Naive thymus-derived CD4-positive, alpha-beta T cell (primary cell): Measurements from ENCODE around the gene F3. TPM values are rescaled to one million over a fixed set of nuclear protein-coding genes. Genes with fewer than 3 reads are reported as not detected.

ENCODE experiments used
- ATAC-seq: fragments of 150-1000 bp; cut with Tn5 transposase; 2 replicates; pipeline ENCODE4 v1.10.0; 2021; ENCODE audit warnings: mild to moderate bottlenecking, moderate library complexity
- CTCF ChIA-PET: fragments of 350-600 bp; sonication (Branson Sonifier 250); formaldehyde crosslinking; loops from one replicate; lab custom pipeline; 2021; ENCODE audit warnings: antibody characterized with exemption; lab: Charles Lee
- POLR2A ChIA-PET: fragments of 350-600 bp; sonication (Branson Sonifier 250); formaldehyde crosslinking; loops from one replicate; lab custom pipeline; 2021; ENCODE audit warnings: antibody characterized with exemption, inconsistent platforms; lab: Charles Lee
- DNase-seq, 9 donors: peaks; one replicate each; pipeline versions ENCODE4 v3.0.0 to v3.0.0-alpha.2; 2020 to 2022; ENCODE audit warnings: mixed read lengths in 1 of 9
- H3K27ac ChIP-seq: one replicate; pipeline ENCODE4 v1.7.0; 2013; ENCODE audit warnings: mild to moderate bottlenecking, low read depth, low read length, moderate library complexity
- H3K27me3 ChIP-seq, 2 donors: one replicate each; pipeline ENCODE4 v1.7.0; 2013; ENCODE audit warnings: low read length in 2 of 2, mild to moderate bottlenecking in 2 of 2, moderate library complexity in 2 of 2; ENCODE audit not compliant: control insufficient read depth in 2 of 2, insufficient read depth in 2 of 2
- H3K36me3 ChIP-seq, 3 experiments: 1 replicate in 2 of 3; 2 replicates in 1 of 3; pipeline ENCODE4 v1.7.0; 2013; ENCODE audit warnings: low read length in 3 of 3, mild to moderate bottlenecking in 3 of 3, moderate library complexity in 1 of 3; ENCODE audit not compliant: insufficient read depth in 3 of 3, control insufficient read depth in 2 of 3
- H3K4me1 ChIP-seq, 2 donors: one replicate each; pipeline ENCODE4 v1.7.0; 2013; ENCODE audit warnings: low read length in 2 of 2, mild to moderate bottlenecking in 2 of 2, moderate library complexity in 1 of 2; ENCODE audit not compliant: control insufficient read depth in 2 of 2, insufficient read depth in 2 of 2
- H3K4me3 ChIP-seq: 2 replicates; pipeline ENCODE4 v1.7.0; 2013; ENCODE audit warnings: mild to moderate bottlenecking, low read length
- H3K9me3 ChIP-seq, 3 experiments: 1 replicate in 2 of 3; 2 replicates in 1 of 3; pipeline ENCODE4 v1.7.0; 2013; ENCODE audit warnings: low read length in 3 of 3; ENCODE audit not compliant: control insufficient read depth in 2 of 3
- H3K27ac Mint-ChIP-seq, 9 donors: one replicate each; pipeline ENCODE4 v1.8.0; 2020 to 2022; ENCODE audit warnings: mixed read lengths in 9 of 9, mild to moderate bottlenecking in 8 of 9, moderate library complexity in 5 of 9, inconsistent platforms in 2 of 9
- H3K27me3 Mint-ChIP-seq, 5 donors: one replicate each; pipeline ENCODE4 v1.8.0; 2021 to 2022; ENCODE audit warnings: mixed read lengths in 5 of 5, mild to moderate bottlenecking in 1 of 5
- H3K36me3 Mint-ChIP-seq, 5 donors: one replicate each; pipeline ENCODE4 v1.8.0; 2020 to 2022; ENCODE audit warnings: mixed read lengths in 5 of 5, mild to moderate bottlenecking in 3 of 5, inconsistent platforms in 1 of 5
- H3K4me1 Mint-ChIP-seq, 7 donors: one replicate each; pipeline ENCODE4 v1.8.0; 2020 to 2022; ENCODE audit warnings: mixed read lengths in 7 of 7, mild to moderate bottlenecking in 3 of 7, inconsistent platforms in 1 of 7
- H3K4me3 Mint-ChIP-seq, 10 donors: one replicate each; pipeline ENCODE4 v1.8.0; 2020 to 2022; ENCODE audit warnings: mild to moderate bottlenecking in 10 of 10, mixed read lengths in 10 of 10, moderate library complexity in 6 of 10, inconsistent platforms in 2 of 10
- H3K9me3 Mint-ChIP-seq, 11 donors: one replicate each; pipeline ENCODE4 v1.8.0; 2020 to 2022; ENCODE audit warnings: mixed read lengths in 11 of 11, mild to moderate bottlenecking in 4 of 11, inconsistent platforms in 1 of 11, moderate library complexity in 1 of 11
- intact Hi-C, 2 donors: fragments of 100-400 bp; cut with micrococcal nuclease; formaldehyde crosslinking; loops; one replicate each; pipeline ENCODE4 v1.15.1; 2023
- polyA plus RNA-seq, 2 donors: library from polyadenylated mRNA; unstranded; fragments of 300-500 nt; fragmentation: Illumina TruSeq; gene quantifications; one replicate each; pipeline ENCODE4 v1.2.3, GENCODE V29; 2021
- total RNA-seq, 6 experiments: library from RNA in 5 of 6; stranded (reverse) in 5 of 6; gene quantifications; 1 replicate in 5 of 6; 2 replicates in 1 of 6; pipeline ENCODE4 v1.2.3 and lab custom pipeline; 2021 to 2026

The F3 gene
- total and polyA plus RNA-seq, 7 experiments from 2014 or later, result 0.69 to 1.7 TPM; not detected in 5

- Histone ChIP-seq H3K27me3 (no peaks in the 10 kb centered on the region), H3K27ac (no peak overlapping the region), H3K4me1 (no peaks in the 10 kb centered on the region), H3K4me3 (no peak overlapping the region), H3K9me3 (no peaks in the 10 kb centered on the region), H3K36me3 (no peaks in the 10 kb centered on the region)
- POLR2A ChIA-PET, result no interaction called here
- peaks cover 0 to 3% (median 0%) of the 10 kb centered on the region in 11 donors for H3K9me3 Mint-ChIP-seq
- H3K36me3 Mint-ChIP-seq, result no peaks in the 10 kb centered on the region
- DNase-seq, result no peak
- no peak overlapping the region for H3K27ac Mint-ChIP-seq
- CTCF ChIA-PET, result no interaction called here
- H3K4me3 Mint-ChIP-seq, result no peak overlapping the region
- intact Hi-C loops, result no loop called here
- H3K4me1 Mint-ChIP-seq, result no peaks in the 10 kb centered on the region
- H3K27me3 Mint-ChIP-seq, result peaks cover 0 to 10% (median 4%) of the 10 kb centered on the region in 5 donors
- ATAC-seq, result no peak
Observed at GRCh38 chr1:94528826-94529225, 12.7 kb downstream of the F3 start.

- CTCF ChIA-PET, result no interaction called here
- ATAC-seq, result no peak
Observed at GRCh38 chr1:94528299-94528698, 13.3 kb downstream of the F3 start.

GRCh38 chr1:94527447-94528031, 14.0 kb downstream of the F3 start:
- H3K9me3 Mint-ChIP-seq, result peaks cover 0 to 3% (median 0%) of the 10 kb centered on the region in 11 donors
- Histone ChIP-seq H3K4me1 (no peaks in the 10 kb centered on the region), H3K27ac (no peak overlapping the region), H3K36me3 (no peaks in the 10 kb centered on the region), H3K4me3 (no peak overlapping the region), H3K9me3 (no peaks in the 10 kb centered on the region), H3K27me3 (no peaks in the 10 kb centered on the region)
- DNase-seq (no peak), ATAC-seq (no peak)
- ChIA-PET CTCF (no interaction called here), POLR2A (no interaction called here)
- intact Hi-C loops, result no loop called here
- H3K27ac Mint-ChIP-seq, result no peak overlapping the region
- no peaks in the 10 kb centered on the region for H3K36me3 Mint-ChIP-seq
- H3K27me3 Mint-ChIP-seq, result peaks cover 0 to 4% (median 0%) of the 10 kb centered on the region in 5 donors
- no peaks in the 10 kb centered on the region for H3K4me1 Mint-ChIP-seq
- H3K4me3 Mint-ChIP-seq, result no peak overlapping the region

More at GRCh38 chr1:94528299-94528698, 13.3 kb downstream of the F3 start:
- no peaks in the 10 kb centered on the region for H3K9me3 ChIP-seq
- H3K4me1 ChIP-seq, result no peaks in the 10 kb centered on the region
- POLR2A ChIA-PET, result no interaction called here
- H3K4me3 ChIP-seq, result no peak overlapping the region
- no peaks in the 10 kb centered on the region for H3K27me3 ChIP-seq
- no peak overlapping the region for H3K4me3 Mint-ChIP-seq
- intact Hi-C loops, result no loop called here
- no peak overlapping the region for H3K27ac Mint-ChIP-seq
- no peak for DNase-seq
- H3K27ac ChIP-seq, result no peak overlapping the region
- no peaks in the 10 kb centered on the region for H3K36me3 ChIP-seq
- peaks cover 0 to 5% (median 4%) of the 10 kb centered on the region in 5 donors for H3K27me3 Mint-ChIP-seq
- H3K9me3 Mint-ChIP-seq, result peaks cover 0 to 3% (median 0%) of the 10 kb centered on the region in 11 donors
- H3K4me1 Mint-ChIP-seq, result no peaks in the 10 kb centered on the region
- H3K36me3 Mint-ChIP-seq, result no peaks in the 10 kb centered on the region

DNA sequence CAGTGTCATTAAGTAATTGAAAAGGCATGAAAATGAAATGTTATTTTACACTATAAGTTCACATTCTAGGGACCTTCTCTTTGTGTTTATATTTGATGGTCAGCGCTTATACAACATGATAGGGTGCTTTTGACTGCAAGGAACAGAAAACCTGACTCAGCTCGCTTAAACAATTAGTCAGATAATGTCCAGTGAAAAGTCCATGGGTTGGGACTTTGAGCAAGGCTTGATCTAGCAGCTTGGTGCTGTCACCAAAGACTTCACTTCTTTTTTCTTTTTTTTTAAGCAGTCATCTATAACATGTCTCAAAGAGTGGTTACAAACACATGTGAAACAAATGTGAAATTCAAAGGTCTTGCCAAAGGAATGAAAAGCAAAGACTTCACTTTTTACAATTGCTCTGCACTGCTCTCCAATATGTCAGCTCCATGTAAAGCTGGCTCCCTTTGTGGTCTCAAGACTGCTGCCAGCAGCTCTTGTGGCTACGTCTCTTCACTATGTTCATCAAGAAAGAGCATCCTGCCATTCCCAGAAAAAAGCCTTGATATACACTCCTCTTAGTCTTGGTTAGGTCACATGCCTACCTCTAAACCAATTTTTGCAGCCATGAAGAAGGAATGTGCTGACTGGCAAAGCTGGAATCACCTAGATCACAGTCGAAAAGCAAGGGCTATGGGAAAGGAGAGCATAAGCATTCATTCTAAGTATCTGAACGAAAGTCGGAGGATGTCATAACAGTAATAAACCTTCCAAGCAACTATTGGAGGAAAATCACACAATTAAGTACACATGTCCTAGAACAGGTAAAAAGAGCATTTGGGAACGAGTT, 15.2 kb downstream of the F3 start:
- no peaks in the 10 kb centered on the region for H3K36me3 ChIP-seq
- H3K36me3 Mint-ChIP-seq, result no peaks in the 10 kb centered on the region
- peaks cover 0 to 3% (median 0%) of the 10 kb centered on the region in 11 donors for H3K9me3 Mint-ChIP-seq
- H3K27me3 ChIP-seq, result no peaks in the 10 kb centered on the region
- H3K4me3 ChIP-seq, result no peak overlapping the region
- intact Hi-C loops, result no loop called here
- H3K27ac Mint-ChIP-seq, result no peak overlapping the region
- H3K27me3 Mint-ChIP-seq, result peaks cover 0 to 4% (median 0%) of the 10 kb centered on the region in 5 donors
- no peak overlapping the region for H3K4me3 Mint-ChIP-seq
- no peaks in the 10 kb centered on the region for H3K9me3 ChIP-seq
- CTCF ChIA-PET, result interaction anchor here (0.6 kb wide), 1 partner anchor 246 kb away, joined by 4 read pairs; no protein-coding TSS in a partner anchor
- H3K27ac ChIP-seq, result no peak overlapping the region
- POLR2A ChIA-PET, result no interaction called here
- H3K4me1 ChIP-seq, result no peaks in the 10 kb centered on the region
- H3K4me1 Mint-ChIP-seq, result no peaks in the 10 kb centered on the region
- DNase-seq (no peak), ATAC-seq (no peak)

DNA sequence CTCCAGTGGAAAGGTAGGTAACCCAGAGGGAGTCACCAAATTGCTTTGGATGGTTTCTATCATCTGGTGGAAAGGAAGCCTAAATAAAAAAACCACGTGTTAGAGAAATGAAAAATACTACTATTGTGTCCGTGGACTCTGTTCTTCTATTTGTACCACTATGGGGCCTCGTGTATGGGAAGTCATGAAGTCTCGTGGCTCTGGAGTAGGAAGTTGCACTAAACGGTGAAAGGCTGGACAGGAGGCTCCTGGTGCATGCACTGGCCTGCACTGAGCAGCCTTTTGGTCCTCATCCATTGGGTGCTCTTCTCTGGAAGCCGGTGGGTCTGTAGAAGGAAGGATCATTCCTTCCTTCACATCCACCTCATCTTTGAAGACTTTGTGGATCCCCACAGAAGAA, 17.0 kb downstream of the F3 start:
- Mint-ChIP-seq H3K27ac (no peak overlapping the region), H3K4me1 (no peaks in the 10 kb centered on the region), H3K4me3 (no peak overlapping the region), H3K9me3 (peaks cover 0 to 3% (median 0%) of the 10 kb centered on the region in 11 donors), H3K27me3 (peaks cover 0 to 4% (median 0%) of the 10 kb centered on the region in 5 donors), H3K36me3 (peaks cover 0 to 4% (median 0%) of the 10 kb centered on the region in 5 donors)
- H3K9me3 ChIP-seq, result no peaks in the 10 kb centered on the region
- H3K4me1 ChIP-seq, result no peaks in the 10 kb centered on the region
- ATAC-seq (no peak), DNase-seq (no peak)
- no peaks in the 10 kb centered on the region for H3K36me3 ChIP-seq
- no peaks in the 10 kb centered on the region for H3K27me3 ChIP-seq
- H3K4me3 ChIP-seq, result no peak overlapping the region
- intact Hi-C loops, result no loop called here
- ChIA-PET CTCF (no interaction called here), POLR2A (no interaction called here)
- no peak overlapping the region for H3K27ac ChIP-seq

DNA sequence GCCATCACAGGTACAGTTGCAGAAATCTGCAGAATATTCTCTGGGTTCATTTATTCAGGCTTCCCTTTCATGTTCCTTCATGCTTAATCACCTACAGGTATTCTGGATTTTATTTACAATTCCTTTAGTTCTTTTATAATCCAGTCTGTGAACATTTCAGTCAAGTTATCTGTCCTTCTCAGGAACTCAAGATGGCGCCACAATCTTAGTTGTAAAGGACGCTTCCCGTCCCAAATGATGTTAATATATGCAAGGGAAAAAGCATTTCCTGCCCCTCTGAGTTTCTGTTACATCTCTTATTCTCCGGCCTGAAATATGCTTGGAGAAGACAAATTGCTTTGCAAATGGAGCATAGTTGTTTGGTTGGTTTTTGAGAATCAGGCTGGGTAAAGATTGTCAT, 19.3 kb downstream of the F3 start:
- CTCF ChIA-PET, result no interaction called here
- POLR2A ChIA-PET, result no interaction called here

More for the DNA sequence above, 19.3 kb downstream of the F3 start:
- Histone ChIP-seq H3K27ac (no peak overlapping the region), H3K9me3 (no peaks in the 10 kb centered on the region), H3K4me1 (no peaks in the 10 kb centered on the region), H3K4me3 (no peak overlapping the region), H3K27me3 (no peaks in the 10 kb centered on the region), H3K36me3 (no peaks in the 10 kb centered on the region)
- DNase-seq (no peak), ATAC-seq (no peak)
- H3K4me3 Mint-ChIP-seq, result no peak overlapping the region
- no peak overlapping the region for H3K27ac Mint-ChIP-seq
- peaks cover 0 to 4% (median 0%) of the 10 kb centered on the region in 5 donors for H3K27me3 Mint-ChIP-seq
- H3K4me1 Mint-ChIP-seq, result no peaks in the 10 kb centered on the region
- peaks cover 0 to 17% (median 10%) of the 10 kb centered on the region in 5 donors for H3K36me3 Mint-ChIP-seq
- peaks cover 0 to 3% (median 0%) of the 10 kb centered on the region in 11 donors for H3K9me3 Mint-ChIP-seq
- intact Hi-C loops, result no loop called here
